ENCODE results near the gene TAPBP. TPM values are rescaled to one million over a fixed set of nuclear protein-coding genes. Genes with fewer than 3 reads are reported as not detected.
A peak's percentile ranks its signal among the peaks of the same experiment; 100 is the strongest.

Gene TAPBP
- total RNA-seq, 1 donor from 2014 or later, result 117 TPM

GRCh38 chr6:33273924-33274902 is 39.7 kb downstream of the TAPBP start:
- peaks cover 25% of the 10 kb centered on the region for H3K36me3 Mint-ChIP-seq (ENCODE audit: unreplicated experiment)
- no peaks in the 10 kb centered on the region for H3K27me3 Mint-ChIP-seq (ENCODE audit: unreplicated experiment)
- TF ChIP-seq, protein P1, sequence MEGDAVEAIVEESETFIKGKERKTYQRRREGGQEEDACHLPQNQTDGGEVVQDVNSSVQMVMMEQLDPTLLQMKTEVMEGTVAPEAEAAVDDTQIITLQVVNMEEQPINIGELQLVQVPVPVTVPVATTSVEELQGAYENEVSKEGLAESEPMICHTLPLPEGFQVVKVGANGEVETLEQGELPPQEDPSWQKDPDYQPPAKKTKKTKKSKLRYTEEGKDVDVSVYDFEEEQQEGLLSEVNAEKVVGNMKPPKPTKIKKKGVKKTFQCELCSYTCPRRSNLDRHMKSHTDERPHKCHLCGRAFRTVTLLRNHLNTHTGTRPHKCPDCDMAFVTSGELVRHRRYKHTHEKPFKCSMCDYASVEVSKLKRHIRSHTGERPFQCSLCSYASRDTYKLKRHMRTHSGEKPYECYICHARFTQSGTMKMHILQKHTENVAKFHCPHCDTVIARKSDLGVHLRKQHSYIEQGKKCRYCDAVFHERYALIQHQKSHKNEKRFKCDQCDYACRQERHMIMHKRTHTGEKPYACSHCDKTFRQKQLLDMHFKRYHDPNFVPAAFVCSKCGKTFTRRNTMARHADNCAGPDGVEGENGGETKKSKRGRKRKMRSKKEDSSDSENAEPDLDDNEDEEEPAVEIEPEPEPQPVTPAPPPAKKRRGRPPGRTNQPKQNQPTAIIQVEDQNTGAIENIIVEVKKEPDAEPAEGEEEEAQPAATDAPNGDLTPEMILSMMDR (IDR thresholded peaks at IDR 0.05), result no peak
- H3K9me3 Mint-ChIP-seq (ENCODE audit: unreplicated experiment), result no peaks in the 10 kb centered on the region
- peaks cover 73% of the 10 kb centered on the region for H3K4me1 Mint-ChIP-seq (ENCODE audit: unreplicated experiment)
- H3K4me3 Mint-ChIP-seq (ENCODE audit: unreplicated experiment), result peak overlapping the region; percentile 100
- no peak for DNase-seq (ENCODE audit: extremely low spot score, unreplicated experiment)
- H3K27ac Mint-ChIP-seq (ENCODE audit: unreplicated experiment), result peak overlapping the region; percentile 78

DNA sequence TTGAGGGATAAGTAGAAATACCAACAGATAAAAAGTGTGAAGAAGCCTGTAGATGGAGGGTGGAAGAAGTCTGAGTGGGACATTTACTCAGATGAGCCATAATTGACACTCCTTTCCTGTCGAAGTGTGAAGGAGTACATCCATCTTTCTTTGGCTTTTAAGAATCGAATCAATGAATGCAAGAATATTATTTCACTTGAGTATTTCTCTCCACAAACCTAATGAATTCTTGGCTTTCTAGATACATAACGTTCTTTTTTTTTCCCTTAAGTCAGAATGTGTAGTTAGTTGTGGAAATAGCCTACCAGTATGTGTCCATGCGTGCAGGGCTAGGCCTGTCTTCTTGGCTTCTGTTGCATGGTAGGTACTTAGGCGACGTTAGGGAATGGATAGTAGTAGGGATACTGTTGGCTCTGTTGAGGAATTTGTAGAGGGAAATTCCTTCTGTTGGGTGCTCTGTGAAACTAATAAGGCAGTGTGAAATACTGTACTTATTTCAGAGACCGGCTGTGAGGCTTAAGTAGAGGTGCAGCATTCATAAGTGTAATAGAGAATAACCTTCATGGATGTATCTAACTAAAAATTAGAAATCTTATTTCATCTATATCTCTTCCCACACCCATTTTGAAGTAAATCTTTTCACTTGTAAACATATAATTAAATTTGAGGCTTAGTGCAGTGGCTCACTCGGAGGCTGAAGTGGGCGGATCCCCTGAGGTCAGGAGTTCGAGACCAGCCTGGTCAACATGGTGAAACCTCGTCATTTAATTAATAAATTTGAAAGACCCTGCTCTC is 40.6 kb downstream of the TAPBP start:
- H3K27me3 Mint-ChIP-seq (ENCODE audit: unreplicated experiment), result no peaks in the 10 kb centered on the region
- H3K4me3 Mint-ChIP-seq (ENCODE audit: unreplicated experiment), result peak overlapping the region; percentile 100
- no peak for DNase-seq (ENCODE audit: extremely low spot score, unreplicated experiment)
- H3K36me3 Mint-ChIP-seq (ENCODE audit: unreplicated experiment), result peaks cover 25% of the 10 kb centered on the region
- TF ChIP-seq, protein P1 (IDR thresholded peaks at IDR 0.05), result no peak
- H3K9me3 Mint-ChIP-seq (ENCODE audit: unreplicated experiment), result no peaks in the 10 kb centered on the region
- peaks cover 73% of the 10 kb centered on the region for H3K4me1 Mint-ChIP-seq (ENCODE audit: unreplicated experiment)
- peak overlapping the region; percentile 100 for H3K27ac Mint-ChIP-seq (ENCODE audit: unreplicated experiment)

GRCh38 chr6:33272275-33273128 is 41.4 kb downstream of the TAPBP start:
- H3K4me1 Mint-ChIP-seq (ENCODE audit: unreplicated experiment), result peaks cover 70% of the 10 kb centered on the region
- TF ChIP-seq, protein P1 (IDR thresholded peaks at IDR 0.05), result no peak
- no peak for DNase-seq (ENCODE audit: extremely low spot score, unreplicated experiment)
- no peaks in the 10 kb centered on the region for H3K27me3 Mint-ChIP-seq (ENCODE audit: unreplicated experiment)
- H3K36me3 Mint-ChIP-seq (ENCODE audit: unreplicated experiment), result peaks cover 31% of the 10 kb centered on the region
- no peaks in the 10 kb centered on the region for H3K9me3 Mint-ChIP-seq (ENCODE audit: unreplicated experiment)
- peak overlapping the region; percentile 100 for H3K27ac Mint-ChIP-seq (ENCODE audit: unreplicated experiment)
- H3K4me3 Mint-ChIP-seq (ENCODE audit: unreplicated experiment), result peak overlapping the region; percentile 100

DNA sequence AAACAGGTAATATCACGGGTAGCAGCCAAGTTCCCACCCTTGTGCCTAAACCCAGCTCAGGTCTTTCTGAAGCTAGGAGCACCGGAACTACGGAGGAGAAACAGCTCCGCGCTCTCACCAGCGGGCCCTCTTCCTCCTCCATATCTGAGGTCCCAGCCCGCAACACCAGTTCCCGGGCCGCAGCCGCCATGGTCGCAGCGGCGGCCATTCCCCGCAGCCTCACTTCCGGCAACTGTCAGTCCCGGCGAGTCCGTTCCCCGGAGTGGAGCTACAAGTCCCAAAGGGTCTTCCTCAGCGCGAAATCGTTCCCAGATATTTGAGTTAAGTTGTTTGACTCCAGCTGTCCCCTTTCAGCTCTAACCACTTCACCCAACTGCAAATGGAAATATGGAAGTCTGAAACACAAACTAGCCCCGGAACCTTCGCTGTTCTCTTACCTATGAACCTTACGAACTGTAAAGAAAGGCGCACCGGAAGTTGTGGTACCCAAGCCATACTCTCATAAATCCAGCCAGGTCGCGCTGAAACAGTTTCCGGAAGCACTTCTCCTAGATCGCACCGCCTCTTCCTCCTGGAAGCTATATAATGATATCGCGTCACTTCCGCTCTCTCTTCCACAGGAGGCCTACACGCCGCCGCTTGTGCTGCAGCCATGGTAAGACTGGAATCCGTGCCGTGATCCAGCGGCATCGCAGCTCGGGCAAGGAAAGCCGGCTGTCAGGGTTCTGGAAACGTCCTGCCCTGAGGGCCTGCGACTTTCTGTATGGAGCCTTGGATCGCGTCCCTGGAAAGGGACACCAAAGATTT is 42.2 kb downstream of the TAPBP start, which contains the start of the genes RPS18 and VPS52:
Gene RPS18 (plus strand): TSS at position 608 of the 807 bp plus-strand sequence. CDS start 45 bp downstream, at position 653.
Gene VPS52 (minus strand): TSS at position 409 of the 807 bp plus-strand sequence. CDS start 201 bp downstream, at position 208.
- H3K4me1 Mint-ChIP-seq (ENCODE audit: unreplicated experiment), result peaks cover 65% of the 10 kb centered on the region

More for the DNA sequence above, 42.2 kb downstream of the TAPBP start, which contains the start of the genes RPS18 and VPS52:
- TF ChIP-seq, protein P1 (IDR thresholded peaks at IDR 0.05), result no peak
- no peaks in the 10 kb centered on the region for H3K27me3 Mint-ChIP-seq (ENCODE audit: unreplicated experiment)
- peak within 1 kb of the TSS; percentile 100 for H3K27ac Mint-ChIP-seq (ENCODE audit: unreplicated experiment)
- DNase-seq (ENCODE audit: extremely low spot score, unreplicated experiment), result peak; percentile 96
- H3K9me3 Mint-ChIP-seq (ENCODE audit: unreplicated experiment), result no peaks in the 10 kb centered on the region
- peak within 1 kb of the TSS; percentile 100 for H3K4me3 Mint-ChIP-seq (ENCODE audit: unreplicated experiment)
- H3K36me3 Mint-ChIP-seq (ENCODE audit: unreplicated experiment), result peaks cover 32% of the 10 kb centered on the region
